ENCODE measurements around the gene ENTPD2. TPM values are rescaled to one million over a fixed set of nuclear protein-coding genes. Genes with fewer than 3 reads are reported as not detected.
"Not testable (repeated sequence)": the region's sequence is repeated elsewhere in the genome, so short reads cannot be mapped to it uniquely, and the experiment has no call there.

The ENTPD2 gene
- total RNA-seq, 1 experiment from 2014 or later, result not detected

DNA sequence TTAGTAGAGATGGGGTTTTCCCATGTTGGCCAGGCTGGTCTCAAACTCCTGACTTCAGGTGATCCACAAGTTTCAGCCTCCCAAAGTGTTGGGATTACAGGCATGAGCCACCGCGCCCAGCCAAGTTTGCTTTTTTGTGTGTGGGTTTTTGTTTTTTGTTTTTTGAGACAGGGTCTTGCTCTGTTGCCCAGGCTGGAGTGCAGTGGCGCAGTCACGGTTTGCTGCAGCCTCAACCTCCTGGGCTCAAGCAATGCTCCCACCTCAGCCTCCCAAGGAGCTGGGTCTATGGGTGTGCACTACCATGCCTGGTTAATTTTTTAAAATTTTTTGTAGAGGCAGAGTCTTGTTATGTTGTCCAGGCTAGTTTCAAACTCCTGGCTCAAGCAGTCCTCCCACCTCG is 20.4 kb downstream of the ENTPD2 start:
- not testable (repeated sequence) for H3K4me2 ChIP-seq (ENCODE audit: low read depth, low read length, poor library complexity, severe bottlenecking); H3K79me2 ChIP-seq (ENCODE audit: low read length)
- peaks cover 24% of the 10 kb centered on the region for H3K4me1 ChIP-seq (ENCODE audit: low read length)

DNA sequence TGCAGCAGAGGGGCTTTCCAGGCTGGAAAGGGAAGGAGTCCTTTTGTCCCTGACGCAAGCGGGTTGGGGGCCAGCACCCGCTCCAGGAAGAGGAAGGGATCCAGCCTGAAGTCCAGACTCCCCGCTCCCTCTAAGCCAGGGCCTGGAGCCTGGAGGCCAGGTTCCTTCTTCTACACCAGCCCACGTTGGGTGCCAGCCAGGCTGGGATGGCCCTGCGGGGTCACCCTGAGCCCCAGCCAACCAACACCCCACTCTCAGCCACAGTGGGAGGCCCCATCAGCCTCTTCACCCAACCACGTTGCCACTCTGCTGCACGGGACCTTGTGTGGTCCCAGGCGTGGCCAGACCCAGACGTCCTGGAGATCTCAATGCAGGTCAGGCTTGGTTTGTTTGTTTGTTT is 21.0 kb downstream of the ENTPD2 start:
- Histone ChIP-seq H3K4me2 (ENCODE audit: low read depth, low read length, poor library complexity, severe bottlenecking) (no peak overlapping the region), H3K9me3 (ENCODE audit: low read length) (no peaks in the 10 kb centered on the region), H3K79me2 (ENCODE audit: low read length) (no peaks in the 10 kb centered on the region), H3K27me3 (ENCODE audit: low read length) (no peaks in the 10 kb centered on the region), H3K36me3 (ENCODE audit: insufficient read depth, low read length) (no peaks in the 10 kb centered on the region), H3K4me1 (ENCODE audit: low read length) (peaks cover 26% of the 10 kb centered on the region), H3K9me2 (replicated peaks; ENCODE audit: insufficient read depth, low read length) (no peaks in the 10 kb centered on the region), H4K20me1 (ENCODE audit: insufficient read depth, low read depth, low read length) (no peaks in the 10 kb centered on the region), H3K4me3 (ENCODE audit: low read length) (no peak overlapping the region), H3K27ac (ENCODE audit: low read length) (no peak overlapping the region), H3K9ac (ENCODE audit: low read length) (no peak overlapping the region), H2AFZ (ENCODE audit: low read length) (no peak overlapping the region)
- no peak for DNase-seq

More for the DNA sequence above, 20.4 kb downstream of the ENTPD2 start:
- H3K27me3 ChIP-seq (ENCODE audit: low read length); DNase-seq; H3K9ac ChIP-seq (ENCODE audit: low read length); H3K9me3 ChIP-seq (ENCODE audit: low read length); H2AFZ ChIP-seq (ENCODE audit: low read length); H3K9me2 ChIP-seq (replicated peaks; ENCODE audit: insufficient read depth, low read length); H3K4me3 ChIP-seq (ENCODE audit: low read length); H4K20me1 ChIP-seq (ENCODE audit: insufficient read depth, low read depth, low read length); H3K27ac ChIP-seq (ENCODE audit: low read length); H3K36me3 ChIP-seq (ENCODE audit: insufficient read depth, low read length): not testable (repeated sequence)

DNA sequence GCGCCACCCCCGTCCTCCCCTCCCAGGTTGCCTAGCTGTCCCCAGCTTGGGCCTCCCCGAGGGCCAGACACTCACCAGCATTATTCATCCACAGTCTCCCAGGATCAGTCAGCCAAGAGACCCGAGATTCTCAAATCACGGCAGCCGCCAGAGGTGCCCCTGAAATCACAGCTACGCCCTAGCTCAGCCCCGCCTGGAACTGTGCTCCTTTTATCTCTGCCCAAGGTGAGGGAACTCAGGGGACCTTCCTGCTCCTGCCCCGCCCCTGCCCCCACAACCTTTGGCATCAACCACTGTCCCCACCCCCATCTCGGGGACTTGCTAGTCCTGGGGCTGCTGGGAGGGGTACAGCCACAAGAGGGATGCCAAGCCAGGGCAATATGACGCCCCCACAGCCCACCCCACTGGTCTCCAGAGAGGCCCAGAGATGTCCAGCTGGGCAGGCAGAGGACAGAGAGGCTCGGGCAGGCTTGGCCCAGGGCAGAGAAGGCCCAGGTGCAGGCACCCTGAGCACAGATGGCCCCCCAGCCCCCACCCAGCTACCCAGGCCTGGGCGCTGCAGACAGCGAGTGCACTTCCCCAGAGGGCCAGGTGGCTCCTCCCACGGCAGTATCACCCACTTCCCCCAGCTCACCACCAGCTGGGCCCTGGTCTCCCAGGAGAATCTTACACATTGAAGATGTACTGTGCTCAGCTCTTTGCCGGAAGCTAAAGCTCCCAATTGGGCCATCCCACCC is 21.8 kb downstream of the ENTPD2 start, which contains the start of gene FUT7:
TSS of gene FUT7 (minus strand) at position 185 of the 737 bp plus-strand sequence. CDS start at position 88, 97 bp downstream.
- H3K4me2 ChIP-seq (ENCODE audit: low read depth, low read length, poor library complexity, severe bottlenecking), result peak within 1 kb of the TSS; percentile 11
- H2AFZ ChIP-seq (ENCODE audit: low read length), result no peak within 1 kb of the TSS
- no peaks in the 10 kb centered on the region for H3K36me3 ChIP-seq (ENCODE audit: insufficient read depth, low read length)
- H3K9me3 ChIP-seq (ENCODE audit: low read length), result no peaks in the 10 kb centered on the region
- no peak within 1 kb of the TSS for H3K4me3 ChIP-seq (ENCODE audit: low read length)
- peak; percentile 84 for DNase-seq
- no peak within 1 kb of the TSS for H3K27ac ChIP-seq (ENCODE audit: low read length)
- peaks cover 31% of the 10 kb centered on the region for H3K4me1 ChIP-seq (ENCODE audit: low read length)
- no peaks in the 10 kb centered on the region; the same call in 1 of the 2 replicates for H4K20me1 ChIP-seq (ENCODE audit: insufficient read depth, low read depth, low read length)
- no peaks in the 10 kb centered on the region for H3K27me3 ChIP-seq (ENCODE audit: low read length)
- H3K9ac ChIP-seq (ENCODE audit: low read length), result no peak within 1 kb of the TSS
- H3K9me2 ChIP-seq (replicated peaks; ENCODE audit: insufficient read depth, low read length), result no peaks in the 10 kb centered on the region
- H3K79me2 ChIP-seq (ENCODE audit: low read length), result no peaks in the 10 kb centered on the region

DNA sequence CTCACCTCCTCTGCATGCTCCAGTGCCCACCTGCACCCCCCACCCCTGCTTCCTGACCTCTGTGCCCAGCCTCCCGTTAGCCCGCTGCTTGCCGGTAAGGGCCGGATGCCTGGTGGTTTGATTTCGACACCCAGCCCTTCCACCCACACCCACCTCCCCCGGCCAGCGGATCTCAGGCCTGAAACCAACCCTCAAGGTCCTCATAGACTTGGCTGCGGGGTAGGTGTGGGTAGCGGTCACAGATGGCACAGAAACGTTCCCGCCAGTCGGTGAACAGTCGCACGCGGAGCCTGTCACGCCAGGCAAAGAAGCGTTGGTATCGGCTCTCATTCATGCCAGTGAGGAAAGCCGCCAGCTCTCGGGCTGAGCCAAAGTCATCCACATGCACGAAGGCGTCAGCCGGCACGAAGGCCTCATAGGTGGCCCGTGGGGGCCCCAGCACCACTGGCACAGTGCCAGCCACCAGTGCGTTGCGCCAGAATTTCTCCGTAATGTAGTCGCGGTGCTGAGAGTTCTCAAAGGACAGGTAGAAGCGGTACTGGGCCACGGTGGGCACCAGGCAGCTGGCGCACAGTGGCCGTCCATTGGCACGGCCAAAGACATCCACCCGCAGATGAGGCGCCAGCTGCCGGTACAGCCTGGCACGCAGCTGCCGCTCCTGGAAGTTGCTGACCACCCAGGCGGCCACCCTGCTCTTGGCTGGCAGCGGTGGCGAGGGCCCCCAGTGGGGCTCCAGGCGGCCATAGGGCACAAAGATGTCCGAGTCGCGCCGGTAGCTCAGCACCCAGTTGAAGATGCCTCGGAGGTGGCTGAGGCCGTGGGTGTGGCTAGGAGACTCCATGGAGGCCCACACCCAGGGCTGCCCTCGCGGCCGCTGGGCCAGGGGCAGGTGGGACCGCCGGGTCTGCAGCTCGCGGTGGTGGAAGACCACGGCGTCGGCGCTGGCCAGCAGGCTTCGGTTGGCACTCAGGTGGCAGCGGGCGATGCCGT is 23.0 kb downstream of the ENTPD2 start:
- DNase-seq, result no peak
- Histone ChIP-seq H3K36me3 (ENCODE audit: insufficient read depth, low read length) (no peaks in the 10 kb centered on the region), H3K9ac (ENCODE audit: low read length) (no peak overlapping the region), H3K9me2 (replicated peaks; ENCODE audit: insufficient read depth, low read length) (no peaks in the 10 kb centered on the region), H3K79me2 (ENCODE audit: low read length) (no peaks in the 10 kb centered on the region), H3K9me3 (ENCODE audit: low read length) (no peaks in the 10 kb centered on the region), H2AFZ (ENCODE audit: low read length) (no peak overlapping the region), H3K27me3 (ENCODE audit: low read length) (no peaks in the 10 kb centered on the region), H3K27ac (ENCODE audit: low read length) (no peak overlapping the region), H3K4me2 (ENCODE audit: low read depth, low read length, poor library complexity, severe bottlenecking) (no peak overlapping the region), H3K4me1 (ENCODE audit: low read length) (peaks cover 36% of the 10 kb centered on the region), H3K4me3 (ENCODE audit: low read length) (no peak overlapping the region), H4K20me1 (ENCODE audit: insufficient read depth, low read depth, low read length) (no peaks in the 10 kb centered on the region; the same call in 1 of the 2 replicates)

DNA sequence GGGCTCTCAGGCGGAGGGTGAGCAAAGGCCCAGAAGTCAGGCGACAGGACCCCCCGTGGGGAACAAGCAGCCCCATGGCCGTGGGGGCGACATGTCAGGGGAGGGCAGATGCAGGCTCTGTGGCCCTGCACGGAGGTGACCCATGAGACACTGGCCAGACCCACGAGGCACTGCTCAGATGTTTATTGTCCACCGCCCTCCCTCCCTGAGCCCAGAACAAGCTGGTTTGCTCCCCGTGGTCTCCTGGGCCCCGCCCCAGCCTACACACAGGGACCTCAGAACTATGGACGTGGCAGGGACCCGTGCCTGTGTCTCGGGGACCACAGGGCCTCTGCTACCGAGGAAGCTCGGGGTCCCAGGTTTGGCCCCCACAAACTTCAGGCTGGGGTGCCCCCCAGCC is 23.9 kb downstream of the ENTPD2 start:
- H3K4me2 ChIP-seq (ENCODE audit: low read depth, low read length, poor library complexity, severe bottlenecking), result no peak overlapping the region
- no peak overlapping the region for H3K9ac ChIP-seq (ENCODE audit: low read length)
- H2AFZ ChIP-seq (ENCODE audit: low read length), result no peak overlapping the region
- no peaks in the 10 kb centered on the region for H3K9me2 ChIP-seq (replicated peaks; ENCODE audit: insufficient read depth, low read length)
- H3K79me2 ChIP-seq (ENCODE audit: low read length), result no peaks in the 10 kb centered on the region
- peaks cover 44% of the 10 kb centered on the region for H3K4me1 ChIP-seq (ENCODE audit: low read length)
- H4K20me1 ChIP-seq (ENCODE audit: insufficient read depth, low read depth, low read length), result no peaks in the 10 kb centered on the region; the same call in 1 of the 2 replicates
- no peaks in the 10 kb centered on the region for H3K9me3 ChIP-seq (ENCODE audit: low read length)
- H3K4me3 ChIP-seq (ENCODE audit: low read length), result no peak overlapping the region
- no peak overlapping the region for H3K27ac ChIP-seq (ENCODE audit: low read length)
- H3K36me3 ChIP-seq (ENCODE audit: insufficient read depth, low read length), result no peaks in the 10 kb centered on the region
- H3K27me3 ChIP-seq (ENCODE audit: low read length), result no peaks in the 10 kb centered on the region
- DNase-seq, result no peak

DNA sequence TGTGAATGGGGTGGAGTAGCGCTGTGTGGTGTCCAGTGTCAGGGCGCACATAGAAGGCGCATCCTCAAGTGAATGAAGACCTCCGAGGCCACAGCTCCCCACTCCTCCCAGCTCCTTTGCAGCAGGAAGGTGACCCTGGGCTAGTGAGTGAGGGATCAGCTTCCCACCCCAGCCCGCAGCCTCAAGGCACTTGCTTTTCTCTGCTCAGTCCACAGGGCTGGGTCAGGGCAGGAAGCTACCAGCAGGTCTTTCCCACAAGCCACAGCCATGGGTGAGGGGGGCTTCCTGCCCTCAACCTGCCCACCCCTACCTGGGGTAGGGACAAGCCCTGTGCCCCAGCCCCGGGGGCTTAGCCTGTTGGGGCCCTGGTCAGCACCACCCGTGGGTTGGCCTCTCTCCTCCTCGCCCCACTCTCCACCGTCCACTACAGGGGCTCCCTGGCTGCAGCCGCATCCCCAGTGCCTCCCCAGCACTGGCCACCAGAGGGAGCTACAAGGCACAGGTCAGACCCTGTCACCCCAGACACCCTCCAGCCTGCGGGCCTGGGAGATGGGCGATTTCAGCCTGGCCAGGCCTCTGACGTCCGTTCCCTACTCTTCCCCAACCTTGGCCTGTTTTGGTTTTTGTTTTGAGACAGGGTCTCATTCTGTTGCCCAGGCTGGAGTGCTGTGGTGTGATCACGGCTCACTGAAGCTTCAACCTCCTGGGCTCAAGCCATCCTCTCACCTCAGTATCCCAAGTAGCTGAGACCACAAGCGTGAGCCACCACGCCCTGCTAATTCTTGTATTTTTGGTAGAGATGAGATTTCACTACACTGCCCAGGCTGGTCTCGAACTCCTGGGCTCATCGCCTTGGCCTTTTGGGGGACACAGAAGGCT is 24.6 kb downstream of the ENTPD2 start:
- no peaks in the 10 kb centered on the region; the same call in 1 of the 2 replicates for H4K20me1 ChIP-seq (ENCODE audit: insufficient read depth, low read depth, low read length)
- no peaks in the 10 kb centered on the region for H3K9me2 ChIP-seq (replicated peaks; ENCODE audit: insufficient read depth, low read length)
- no peaks in the 10 kb centered on the region for H3K36me3 ChIP-seq (ENCODE audit: insufficient read depth, low read length)
- H3K4me2 ChIP-seq (ENCODE audit: low read depth, low read length, poor library complexity, severe bottlenecking), result no peak overlapping the region
- no peaks in the 10 kb centered on the region for H3K27me3 ChIP-seq (ENCODE audit: low read length)
- H3K4me1 ChIP-seq (ENCODE audit: low read length), result peaks cover 41% of the 10 kb centered on the region
- no peak overlapping the region for H2AFZ ChIP-seq (ENCODE audit: low read length)
- H3K79me2 ChIP-seq (ENCODE audit: low read length), result no peaks in the 10 kb centered on the region
- H3K27ac ChIP-seq (ENCODE audit: low read length), result no peak overlapping the region
- H3K9me3 ChIP-seq (ENCODE audit: low read length), result no peaks in the 10 kb centered on the region
- no peak overlapping the region for H3K9ac ChIP-seq (ENCODE audit: low read length)
- DNase-seq, result peak; percentile 86
- no peak overlapping the region for H3K4me3 ChIP-seq (ENCODE audit: low read length)

DNA sequence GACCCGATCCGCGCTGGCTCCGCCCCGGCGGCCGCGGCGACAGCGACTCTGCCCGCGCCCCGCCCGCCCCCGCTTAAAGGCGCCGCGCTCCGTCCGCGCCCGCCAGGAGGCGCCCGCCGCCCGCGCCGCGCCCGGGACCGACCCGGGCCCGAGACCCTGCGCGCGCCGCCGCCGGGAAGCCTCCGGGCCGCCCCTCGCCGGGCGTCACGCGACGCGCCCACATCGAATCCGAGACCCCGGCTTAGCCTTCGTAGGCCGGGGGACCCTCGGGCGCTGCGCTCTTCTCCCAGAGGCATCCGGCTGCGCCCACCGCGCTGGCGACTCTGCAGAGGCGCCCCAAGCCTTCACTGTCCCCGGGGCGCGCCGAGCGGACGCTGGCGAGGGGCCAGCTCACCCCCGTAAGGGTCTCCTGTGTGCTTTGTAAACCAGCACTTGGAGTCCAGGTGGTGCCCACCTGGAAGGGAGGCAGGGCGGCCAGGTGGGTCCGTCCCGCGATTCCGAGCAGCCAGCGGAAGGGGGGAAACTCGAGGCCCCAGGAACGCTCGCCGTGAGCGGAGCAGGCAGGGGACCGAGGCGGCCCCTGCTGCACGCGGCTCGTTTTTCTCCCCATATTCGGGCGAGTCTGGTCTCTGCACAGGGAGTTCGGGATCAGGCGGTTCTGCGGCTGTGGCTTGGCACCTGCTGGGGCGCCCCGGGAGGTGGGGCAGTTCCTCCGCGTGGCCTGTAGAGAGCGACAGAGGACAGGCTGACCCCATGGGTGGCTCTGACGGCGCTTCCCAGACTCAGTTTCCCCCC is 25.4 kb downstream of the ENTPD2 start:
- H3K9me2 ChIP-seq (replicated peaks; ENCODE audit: insufficient read depth, low read length), result no peaks in the 10 kb centered on the region
- no peaks in the 10 kb centered on the region for H3K27me3 ChIP-seq (ENCODE audit: low read length)
- H3K4me2 ChIP-seq (ENCODE audit: low read depth, low read length, poor library complexity, severe bottlenecking), result peak overlapping the region; percentile 59
- no peak overlapping the region for H2AFZ ChIP-seq (ENCODE audit: low read length)
- no peaks in the 10 kb centered on the region for H3K9me3 ChIP-seq (ENCODE audit: low read length)
- peak overlapping the region; percentile 53; the same call in 1 of the 2 replicates for H3K4me3 ChIP-seq (ENCODE audit: low read length)
- no peak overlapping the region for H3K27ac ChIP-seq (ENCODE audit: low read length)
- H3K4me1 ChIP-seq (ENCODE audit: low read length), result peaks cover 41% of the 10 kb centered on the region
- H3K9ac ChIP-seq (ENCODE audit: low read length), result peak overlapping the region; percentile 35
- DNase-seq, result peak; percentile 81
- no peaks in the 10 kb centered on the region for H3K36me3 ChIP-seq (ENCODE audit: insufficient read depth, low read length)
- H3K79me2 ChIP-seq (ENCODE audit: low read length), result no peaks in the 10 kb centered on the region
- no peaks in the 10 kb centered on the region; the same call in 1 of the 2 replicates for H4K20me1 ChIP-seq (ENCODE audit: insufficient read depth, low read depth, low read length)
